Retinal pigment epithelial cell (primary cell): ENCODE data around the gene LRIF1.
"Not testable (repeated sequence)": the region's sequence is repeated elsewhere in the genome, so short reads cannot be mapped to it uniquely, and the experiment has no call there.

Experiments
- DNase-seq: peaks from one replicate; pipeline ENCODE4 v3.0.0-alpha.2; 2010; ENCODE audit warnings: low read depth
- H3K4me3 ChIP-seq: 2 replicates; pipeline ENCODE4 v1.5.1; 2011; ENCODE audit warnings: mild to moderate bottlenecking, low read length, control low read depth, moderate library complexity
- TF ChIP-seq, protein P1 (sequence below): conservative IDR thresholded peaks from 2 replicates; pipeline ENCODE4 v1.5.1; 2011; ENCODE audit warnings: low read depth, low read length, control low read depth, inconsistent platforms

Gene LRIF1

GRCh38 chr1:110948038-110948810 lies 15.5 kb downstream of the LRIF1 start:
- no peak for DNase-seq
- TF ChIP-seq, protein P1, sequence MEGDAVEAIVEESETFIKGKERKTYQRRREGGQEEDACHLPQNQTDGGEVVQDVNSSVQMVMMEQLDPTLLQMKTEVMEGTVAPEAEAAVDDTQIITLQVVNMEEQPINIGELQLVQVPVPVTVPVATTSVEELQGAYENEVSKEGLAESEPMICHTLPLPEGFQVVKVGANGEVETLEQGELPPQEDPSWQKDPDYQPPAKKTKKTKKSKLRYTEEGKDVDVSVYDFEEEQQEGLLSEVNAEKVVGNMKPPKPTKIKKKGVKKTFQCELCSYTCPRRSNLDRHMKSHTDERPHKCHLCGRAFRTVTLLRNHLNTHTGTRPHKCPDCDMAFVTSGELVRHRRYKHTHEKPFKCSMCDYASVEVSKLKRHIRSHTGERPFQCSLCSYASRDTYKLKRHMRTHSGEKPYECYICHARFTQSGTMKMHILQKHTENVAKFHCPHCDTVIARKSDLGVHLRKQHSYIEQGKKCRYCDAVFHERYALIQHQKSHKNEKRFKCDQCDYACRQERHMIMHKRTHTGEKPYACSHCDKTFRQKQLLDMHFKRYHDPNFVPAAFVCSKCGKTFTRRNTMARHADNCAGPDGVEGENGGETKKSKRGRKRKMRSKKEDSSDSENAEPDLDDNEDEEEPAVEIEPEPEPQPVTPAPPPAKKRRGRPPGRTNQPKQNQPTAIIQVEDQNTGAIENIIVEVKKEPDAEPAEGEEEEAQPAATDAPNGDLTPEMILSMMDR = no peak
- no peak overlapping the region for H3K4me3 ChIP-seq

GRCh38 chr1:110945626-110946025 lies 18.1 kb downstream of the LRIF1 start:
- no peak for DNase-seq
- TF ChIP-seq, protein P1 = no peak
- H3K4me3 ChIP-seq = no peak overlapping the region

GRCh38 chr1:110944806-110945205 lies 18.9 kb downstream of the LRIF1 start:
- DNase-seq = no peak
- H3K4me3 ChIP-seq = no peak overlapping the region
- TF ChIP-seq, protein P1 = no peak

- TF ChIP-seq, protein P1 = no peak
- DNase-seq = no peak
- H3K4me3 ChIP-seq = no peak overlapping the region
Measured at GRCh38 chr1:110936567-110936966, 27.2 kb downstream of the LRIF1 start.

GRCh38 chr1:110931097-110931496 lies 32.6 kb downstream of the LRIF1 start:
- H3K4me3 ChIP-seq, DNase-seq: not testable (repeated sequence)

GRCh38 chr1:110928904-110929303 lies 34.8 kb downstream of the LRIF1 start:
- TF ChIP-seq, protein P1 = no peak
- no peak for DNase-seq

GRCh38 chr1:110928191-110928590 lies 35.5 kb downstream of the LRIF1 start:
- no peak for DNase-seq
- TF ChIP-seq, protein P1 = no peak
- no peak overlapping the region for H3K4me3 ChIP-seq

More at GRCh38 chr1:110928904-110929303, 34.8 kb downstream of the LRIF1 start:
- no peak overlapping the region for H3K4me3 ChIP-seq
